ENCODE results near the gene TMEM208. TPM values are rescaled to one million over a fixed set of nuclear protein-coding genes. Genes with fewer than 3 reads are reported as not detected.

TMEM208 gene
- total RNA-seq, 4 donors from 2014 or later: 10.2 to 57.9 (median 27.3) TPM

DNA sequence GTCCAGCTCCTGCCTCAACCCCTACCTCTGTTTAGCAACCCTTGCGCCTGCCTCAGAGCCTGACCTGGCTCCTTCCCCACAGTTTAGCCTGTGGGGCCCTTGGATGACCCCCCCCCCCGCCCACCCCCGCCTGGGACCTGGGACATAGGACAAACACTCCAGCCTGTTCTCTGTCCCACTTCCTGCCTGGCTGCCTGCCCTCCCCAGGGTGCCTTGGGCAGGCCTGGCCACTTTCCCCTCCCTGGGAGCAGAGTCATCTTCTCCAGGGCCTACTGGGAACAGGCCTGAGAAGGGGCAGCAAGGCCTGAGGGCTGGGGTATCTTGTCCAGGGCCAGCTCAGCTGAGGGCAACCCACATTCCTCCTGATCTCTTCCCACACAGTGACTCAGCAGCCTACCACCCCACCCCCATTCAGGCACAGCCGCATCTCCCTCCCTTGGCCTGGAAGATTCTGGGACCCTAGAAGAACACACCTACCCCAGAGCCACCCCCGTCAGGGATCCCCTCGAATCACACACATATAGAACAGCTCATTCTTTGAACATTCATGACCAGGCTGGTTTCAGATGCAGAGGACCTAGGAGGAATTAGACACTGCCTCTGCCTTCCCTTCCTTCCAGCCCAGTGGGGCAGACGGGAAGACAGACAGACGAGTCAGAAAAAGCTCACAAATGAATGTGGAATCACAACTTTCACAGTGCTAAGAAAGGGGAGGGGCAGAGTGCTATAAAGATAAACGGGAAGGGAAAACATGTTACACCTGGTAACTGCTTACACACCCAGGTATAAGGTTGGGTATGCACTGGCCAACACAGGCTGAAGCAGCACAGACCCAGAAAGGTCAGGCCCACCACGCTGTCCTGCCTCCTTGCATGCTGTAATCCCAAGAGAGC, 14.3 kb downstream of the TMEM208 start:
- intact Hi-C loops (cut with DNase I; ENCODE audit: low total_unique reads): no loop called here

DNA sequence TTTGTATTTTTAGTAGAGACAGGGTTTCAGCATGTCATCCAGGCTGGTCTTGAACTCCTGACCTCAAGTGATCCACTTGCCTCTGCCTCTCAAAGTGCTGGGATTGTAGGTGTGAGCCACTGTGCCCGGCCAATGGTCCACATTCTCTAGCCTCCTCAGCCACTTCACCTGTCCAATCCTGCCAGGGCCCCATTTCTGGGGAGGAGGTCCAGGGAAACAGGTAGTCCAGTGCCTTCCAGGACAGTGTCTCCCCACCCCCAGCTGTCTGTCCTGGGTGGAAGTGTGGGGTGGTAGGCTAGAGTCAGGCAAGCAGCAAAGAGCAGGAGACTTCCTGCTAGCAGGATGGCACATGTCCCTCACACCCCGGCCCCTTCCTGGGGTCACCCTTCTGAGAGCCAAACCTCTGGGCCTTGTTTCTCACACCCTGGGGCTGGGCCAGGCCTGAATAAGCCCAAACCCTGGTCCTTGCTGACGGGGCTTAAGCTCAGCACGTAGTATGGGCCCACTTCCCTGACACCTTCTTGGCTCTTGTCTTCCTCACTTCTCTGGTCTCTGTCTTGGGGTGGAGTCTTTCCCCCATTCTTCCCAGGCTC, 15.3 kb downstream of the TMEM208 start:
- intact Hi-C loops (cut with DNase I; ENCODE audit: low total_unique reads): no loop called here
- TF ChIP-seq POLR2A (IDR thresholded peaks at IDR 0.05): no peak
- TF ChIP-seq, protein P1, sequence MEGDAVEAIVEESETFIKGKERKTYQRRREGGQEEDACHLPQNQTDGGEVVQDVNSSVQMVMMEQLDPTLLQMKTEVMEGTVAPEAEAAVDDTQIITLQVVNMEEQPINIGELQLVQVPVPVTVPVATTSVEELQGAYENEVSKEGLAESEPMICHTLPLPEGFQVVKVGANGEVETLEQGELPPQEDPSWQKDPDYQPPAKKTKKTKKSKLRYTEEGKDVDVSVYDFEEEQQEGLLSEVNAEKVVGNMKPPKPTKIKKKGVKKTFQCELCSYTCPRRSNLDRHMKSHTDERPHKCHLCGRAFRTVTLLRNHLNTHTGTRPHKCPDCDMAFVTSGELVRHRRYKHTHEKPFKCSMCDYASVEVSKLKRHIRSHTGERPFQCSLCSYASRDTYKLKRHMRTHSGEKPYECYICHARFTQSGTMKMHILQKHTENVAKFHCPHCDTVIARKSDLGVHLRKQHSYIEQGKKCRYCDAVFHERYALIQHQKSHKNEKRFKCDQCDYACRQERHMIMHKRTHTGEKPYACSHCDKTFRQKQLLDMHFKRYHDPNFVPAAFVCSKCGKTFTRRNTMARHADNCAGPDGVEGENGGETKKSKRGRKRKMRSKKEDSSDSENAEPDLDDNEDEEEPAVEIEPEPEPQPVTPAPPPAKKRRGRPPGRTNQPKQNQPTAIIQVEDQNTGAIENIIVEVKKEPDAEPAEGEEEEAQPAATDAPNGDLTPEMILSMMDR (IDR thresholded peaks at IDR 0.05): no peak
- DNase-seq: no peak
- Histone ChIP-seq H3K27me3 (no peaks in the 10 kb centered on the region), H3K4me3 (no peak overlapping the region), H3K9me3 (no peaks in the 10 kb centered on the region), H3K4me1 (peaks cover 0 to 6% of the 10 kb centered on the region in 2 donors), H3K36me3 (no peaks in the 10 kb centered on the region), H3K27ac (peak overlapping the region; percentile 45 to 74)

More for the DNA sequence above, 14.3 kb downstream of the TMEM208 start:
- Histone ChIP-seq H3K4me3 (no peak overlapping the region), H3K27me3 (no peaks in the 10 kb centered on the region), H3K27ac (peak overlapping the region; percentile 45 to 74), H3K36me3 (no peaks in the 10 kb centered on the region), H3K4me1 (peaks cover 0 to 6% of the 10 kb centered on the region in 2 donors), H3K9me3 (no peaks in the 10 kb centered on the region)
- peak in 1 of 2 donors; percentile 45 for DNase-seq
- TF ChIP-seq POLR2A (IDR thresholded peaks at IDR 0.05): no peak
- TF ChIP-seq, protein P1 (IDR thresholded peaks at IDR 0.05): no peak

DNA sequence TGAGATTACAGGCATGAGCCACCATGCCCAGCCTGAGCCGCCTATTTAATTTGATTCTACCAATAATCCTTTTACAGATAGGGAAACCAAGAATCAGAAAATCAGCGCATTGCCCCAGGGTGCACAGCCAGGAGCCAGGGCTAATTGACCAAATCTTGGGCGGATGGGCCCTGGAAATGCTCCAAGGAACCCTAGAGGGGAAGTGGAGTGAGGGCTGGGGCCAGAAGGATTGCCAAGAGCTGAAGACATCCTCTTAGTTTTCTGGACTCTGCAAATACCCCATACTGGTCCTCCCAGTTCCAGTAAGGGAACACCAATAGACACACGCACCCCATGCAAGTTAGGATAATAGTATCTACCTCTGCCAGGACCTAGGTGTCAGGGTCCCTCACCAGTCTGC, 16.6 kb downstream of the TMEM208 start:
- Histone ChIP-seq H3K27ac (peak overlapping the region; percentile 80 to 81), H3K4me1 (peaks cover 0 to 15% of the 10 kb centered on the region in 2 donors)
- DNase-seq: no peak

DNA sequence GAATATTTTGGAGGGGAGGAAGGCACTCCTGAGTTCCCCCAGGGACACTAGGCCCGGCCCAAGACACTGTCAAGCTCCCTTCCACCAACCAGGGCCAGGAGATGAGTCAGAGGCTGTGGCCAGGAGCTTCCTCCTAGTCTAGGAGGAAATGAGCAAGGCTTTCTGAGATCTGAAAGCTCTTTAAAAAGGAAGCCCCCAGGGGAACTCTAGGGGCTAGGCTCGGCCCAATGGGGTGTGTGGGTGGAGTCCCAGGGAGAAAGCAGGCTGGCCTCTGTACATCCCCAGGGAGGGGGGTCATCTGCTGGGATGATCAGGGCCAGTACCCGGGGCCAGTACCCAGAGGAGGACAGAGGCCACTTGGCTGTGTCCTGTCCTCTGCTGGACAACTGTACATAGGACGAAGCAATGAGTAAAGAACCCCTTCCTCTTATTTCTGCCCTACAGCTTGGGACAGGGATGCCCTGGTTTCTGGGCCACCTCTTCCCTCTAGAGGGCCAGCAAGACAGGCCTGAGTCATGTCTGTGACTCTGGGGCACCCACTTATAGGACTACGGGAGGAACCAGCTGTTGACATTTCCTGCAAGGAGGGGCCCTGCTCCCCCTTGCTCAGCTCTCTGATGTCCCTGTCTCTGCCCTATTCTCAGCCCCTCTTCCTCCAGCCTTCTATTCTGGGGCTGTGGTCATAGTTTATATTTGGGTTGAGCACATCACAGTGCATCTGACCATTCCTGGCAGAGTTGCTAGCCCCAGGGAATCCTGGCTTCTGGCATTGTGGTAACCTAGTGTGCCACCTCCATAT, 17.7 kb downstream of the TMEM208 start:
- Histone ChIP-seq H3K27me3 (no peaks in the 10 kb centered on the region), H3K9me3 (no peaks in the 10 kb centered on the region), H3K4me3 (no peak overlapping the region), H3K27ac (peak overlapping the region; percentile 80 to 81), H3K4me1 (peaks cover 0 to 21% of the 10 kb centered on the region in 2 donors), H3K36me3 (no peaks in the 10 kb centered on the region)
- peak; percentile 48 to 66 for DNase-seq
- TF ChIP-seq POLR2A (IDR thresholded peaks at IDR 0.05): no peak
- TF ChIP-seq, protein P1 (IDR thresholded peaks at IDR 0.05): no peak
- intact Hi-C loops (cut with DNase I; ENCODE audit: low total_unique reads): no loop called here

More for the DNA sequence above, 16.6 kb downstream of the TMEM208 start:
- Histone ChIP-seq H3K4me3 (no peak overlapping the region), H3K27me3 (no peaks in the 10 kb centered on the region), H3K36me3 (no peaks in the 10 kb centered on the region), H3K9me3 (no peaks in the 10 kb centered on the region)
- TF ChIP-seq POLR2A (IDR thresholded peaks at IDR 0.05): no peak
- TF ChIP-seq, protein P1 (IDR thresholded peaks at IDR 0.05): no peak
- intact Hi-C loops (cut with DNase I; ENCODE audit: low total_unique reads): no loop called here
